Measurements from ENCODE around the gene SMCO4. TPM values are rescaled to one million over a fixed set of nuclear protein-coding genes. Genes with fewer than 3 reads are reported as not detected.

SMCO4 gene
- total RNA-seq, 1 donor = 15.6 TPM

DNA sequence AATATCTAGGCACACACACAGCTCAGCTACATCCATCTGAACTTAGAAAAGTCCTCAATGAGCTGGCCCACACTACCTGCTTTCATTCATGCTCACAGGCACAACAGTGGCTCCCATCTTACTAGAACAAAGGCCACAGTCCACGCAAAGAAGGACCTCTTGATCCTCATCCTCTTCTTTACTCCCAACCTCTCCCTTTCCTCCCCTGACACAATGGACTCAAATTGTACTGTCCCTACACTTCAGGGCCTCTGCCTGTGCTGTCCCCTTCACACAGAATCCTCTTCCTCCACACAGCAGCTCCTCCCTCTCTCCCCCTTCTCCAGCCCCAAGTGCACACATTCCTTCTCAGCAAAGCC, 12.7 kb downstream of the SMCO4 start:
- H3K4me3 ChIP-seq (ENCODE audit: insufficient read depth, low read length) = no peak overlapping the region
- H3K27ac ChIP-seq (ENCODE audit: low read depth, low read length) = peak overlapping the region; percentile 81
- TF ChIP-seq, protein P1, sequence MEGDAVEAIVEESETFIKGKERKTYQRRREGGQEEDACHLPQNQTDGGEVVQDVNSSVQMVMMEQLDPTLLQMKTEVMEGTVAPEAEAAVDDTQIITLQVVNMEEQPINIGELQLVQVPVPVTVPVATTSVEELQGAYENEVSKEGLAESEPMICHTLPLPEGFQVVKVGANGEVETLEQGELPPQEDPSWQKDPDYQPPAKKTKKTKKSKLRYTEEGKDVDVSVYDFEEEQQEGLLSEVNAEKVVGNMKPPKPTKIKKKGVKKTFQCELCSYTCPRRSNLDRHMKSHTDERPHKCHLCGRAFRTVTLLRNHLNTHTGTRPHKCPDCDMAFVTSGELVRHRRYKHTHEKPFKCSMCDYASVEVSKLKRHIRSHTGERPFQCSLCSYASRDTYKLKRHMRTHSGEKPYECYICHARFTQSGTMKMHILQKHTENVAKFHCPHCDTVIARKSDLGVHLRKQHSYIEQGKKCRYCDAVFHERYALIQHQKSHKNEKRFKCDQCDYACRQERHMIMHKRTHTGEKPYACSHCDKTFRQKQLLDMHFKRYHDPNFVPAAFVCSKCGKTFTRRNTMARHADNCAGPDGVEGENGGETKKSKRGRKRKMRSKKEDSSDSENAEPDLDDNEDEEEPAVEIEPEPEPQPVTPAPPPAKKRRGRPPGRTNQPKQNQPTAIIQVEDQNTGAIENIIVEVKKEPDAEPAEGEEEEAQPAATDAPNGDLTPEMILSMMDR (IDR thresholded peaks at IDR 0.05; ENCODE audit: extremely low read depth, low read depth, low read length) = no peak
- H3K9me3 ChIP-seq (ENCODE audit: low read depth, low read length) = no peaks in the 10 kb centered on the region
- peak overlapping the region; percentile 14 for H3K4me2 ChIP-seq (ENCODE audit: insufficient read depth, low read length)
- no peaks in the 10 kb centered on the region for H3K36me3 ChIP-seq (ENCODE audit: insufficient read depth, low read length)
- H3K27me3 ChIP-seq (ENCODE audit: insufficient read depth, low read length) = no peaks in the 10 kb centered on the region
- DNase-seq (ENCODE audit: insufficient read length, low spot score, missing footprints) = no peak
- peak overlapping the region; percentile 20 for H2AFZ ChIP-seq (ENCODE audit: low read length)
- H3K4me1 ChIP-seq (ENCODE audit: insufficient read depth, low read length) = peaks cover 32% of the 10 kb centered on the region
- H4K20me1 ChIP-seq (ENCODE audit: insufficient read depth, low read length) = peaks cover 6% of the 10 kb centered on the region
- peaks cover 37% of the 10 kb centered on the region for H3K79me2 ChIP-seq (ENCODE audit: insufficient read depth, low read length)

DNA sequence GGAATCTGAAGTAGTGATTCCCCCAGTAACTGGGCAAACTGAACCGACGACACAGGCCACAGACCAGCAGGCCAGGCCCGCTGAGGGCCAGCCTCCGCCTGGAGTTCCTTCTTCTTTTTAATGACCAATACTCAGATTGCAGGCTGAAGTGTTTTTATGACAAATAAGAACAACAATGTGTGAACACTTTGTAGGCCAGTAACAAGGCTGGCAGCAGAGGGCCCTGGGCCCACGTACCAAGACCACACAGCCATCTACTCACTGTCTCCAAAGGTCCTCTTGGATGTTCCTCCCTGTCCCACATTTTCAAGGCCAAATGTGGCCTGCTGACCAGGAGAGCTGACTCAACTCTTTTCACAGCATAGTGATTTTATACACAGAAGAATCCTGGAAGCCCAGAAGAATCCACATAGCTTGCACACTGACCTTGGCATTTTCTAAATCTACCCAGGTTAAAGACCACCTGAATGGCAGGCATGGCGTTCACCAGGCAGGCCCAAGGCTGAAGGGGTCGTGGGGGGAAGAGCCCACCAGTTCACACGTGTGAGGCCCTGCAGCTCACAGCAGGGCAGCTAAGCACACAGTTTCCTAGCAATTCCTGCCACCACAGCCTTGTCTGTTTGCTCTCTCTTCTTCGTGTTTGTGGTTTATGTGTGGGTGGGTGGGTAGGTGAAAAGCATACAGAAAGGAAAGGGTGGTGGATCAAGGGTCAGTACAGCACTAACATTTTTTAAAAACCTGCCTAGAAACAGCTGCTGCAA, 13.3 kb downstream of the SMCO4 start:
- peak overlapping the region; percentile 81 for H3K27ac ChIP-seq (ENCODE audit: low read depth, low read length)
- H3K36me3 ChIP-seq (ENCODE audit: insufficient read depth, low read length) = no peaks in the 10 kb centered on the region
- H4K20me1 ChIP-seq (ENCODE audit: insufficient read depth, low read length) = peaks cover 6% of the 10 kb centered on the region
- TF ChIP-seq, protein P1 (IDR thresholded peaks at IDR 0.05; ENCODE audit: extremely low read depth, low read depth, low read length) = no peak
- no peaks in the 10 kb centered on the region for H3K9me3 ChIP-seq (ENCODE audit: low read depth, low read length)
- H3K27me3 ChIP-seq (ENCODE audit: insufficient read depth, low read length) = no peaks in the 10 kb centered on the region
- H3K4me3 ChIP-seq (ENCODE audit: insufficient read depth, low read length) = no peak overlapping the region
- peak overlapping the region; percentile 28 for H3K4me2 ChIP-seq (ENCODE audit: insufficient read depth, low read length)
- DNase-seq (ENCODE audit: insufficient read length, low spot score, missing footprints) = peak; percentile 83
- H3K79me2 ChIP-seq (ENCODE audit: insufficient read depth, low read length) = peaks cover 34% of the 10 kb centered on the region
- peaks cover 38% of the 10 kb centered on the region for H3K4me1 ChIP-seq (ENCODE audit: insufficient read depth, low read length)
- peak overlapping the region; percentile 20 for H2AFZ ChIP-seq (ENCODE audit: low read length)

DNA sequence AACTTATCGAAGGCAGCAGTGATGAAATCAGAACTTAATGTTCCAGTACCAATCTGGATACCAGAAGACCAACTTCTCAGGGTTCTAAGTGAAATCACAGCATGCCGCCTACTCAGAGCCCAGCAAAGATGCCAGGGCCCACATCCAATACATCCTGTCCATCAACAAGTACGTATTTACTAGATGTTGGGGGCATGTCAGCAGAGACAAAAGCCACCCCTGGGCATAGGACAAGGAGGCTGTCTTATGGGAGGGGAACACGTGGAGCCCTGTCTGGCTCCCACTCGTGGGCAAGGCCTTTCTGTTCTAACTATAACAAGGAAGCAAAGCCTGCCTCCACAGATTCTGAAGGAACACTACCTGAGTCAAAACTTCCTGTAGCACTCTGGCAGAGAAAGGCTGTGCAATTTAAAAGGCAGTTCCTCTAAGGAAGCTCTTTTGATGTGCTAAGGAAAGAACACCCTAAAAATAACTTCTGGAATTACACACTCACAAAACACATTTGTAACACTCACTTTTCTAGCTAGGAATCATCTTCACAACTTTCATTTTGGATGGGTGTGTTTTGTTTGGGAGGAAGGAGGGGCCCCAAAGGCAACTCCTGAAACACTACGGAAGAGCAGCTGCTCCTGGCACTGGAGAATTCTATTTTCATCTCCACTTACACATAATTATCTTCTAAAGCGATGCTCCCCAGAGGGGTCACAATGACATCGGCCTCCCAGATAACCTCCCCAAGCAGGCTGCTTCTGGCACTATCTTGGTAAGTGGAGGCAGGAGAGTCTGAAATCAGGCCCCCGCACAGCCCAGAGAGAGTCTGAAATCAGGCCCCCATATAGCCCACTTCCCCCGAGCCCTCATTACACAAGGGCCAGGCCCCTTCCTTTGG, 14.2 kb downstream of the SMCO4 start:
- peaks cover 6% of the 10 kb centered on the region for H4K20me1 ChIP-seq (ENCODE audit: insufficient read depth, low read length)
- H2AFZ ChIP-seq (ENCODE audit: low read length) = peak overlapping the region; percentile 78

More for the DNA sequence above, 14.2 kb downstream of the SMCO4 start:
- DNase-seq (ENCODE audit: insufficient read length, low spot score, missing footprints) = no peak
- Histone ChIP-seq H3K27ac (ENCODE audit: low read depth, low read length) (peak overlapping the region; percentile 81), H3K4me1 (ENCODE audit: insufficient read depth, low read length) (peaks cover 47% of the 10 kb centered on the region), H3K79me2 (ENCODE audit: insufficient read depth, low read length) (peaks cover 34% of the 10 kb centered on the region), H3K4me2 (ENCODE audit: insufficient read depth, low read length) (peak overlapping the region; percentile 28), H3K4me3 (ENCODE audit: insufficient read depth, low read length) (peak overlapping the region; percentile 7), H3K9me3 (ENCODE audit: low read depth, low read length) (no peaks in the 10 kb centered on the region), H3K27me3 (ENCODE audit: insufficient read depth, low read length) (no peaks in the 10 kb centered on the region), H3K36me3 (ENCODE audit: insufficient read depth, low read length) (no peaks in the 10 kb centered on the region)
- TF ChIP-seq, protein P1 (IDR thresholded peaks at IDR 0.05; ENCODE audit: extremely low read depth, low read depth, low read length) = no peak
